HG03103 (cell line): Measurements from ENCODE around the gene ALG6.
"Not testable (repeated sequence)": the region's sequence is repeated elsewhere in the genome, so short reads cannot be mapped to it uniquely, and the experiment has no call there.

Experiments
- ATAC-seq: cut with Tn5 transposase; IDR thresholded peaks from one replicate; pipeline ENCODE4 v1.9.1; 2021; ENCODE audit warnings: low read depth; ENCODE audit not compliant: unreplicated experiment

ALG6 gene

DNA sequence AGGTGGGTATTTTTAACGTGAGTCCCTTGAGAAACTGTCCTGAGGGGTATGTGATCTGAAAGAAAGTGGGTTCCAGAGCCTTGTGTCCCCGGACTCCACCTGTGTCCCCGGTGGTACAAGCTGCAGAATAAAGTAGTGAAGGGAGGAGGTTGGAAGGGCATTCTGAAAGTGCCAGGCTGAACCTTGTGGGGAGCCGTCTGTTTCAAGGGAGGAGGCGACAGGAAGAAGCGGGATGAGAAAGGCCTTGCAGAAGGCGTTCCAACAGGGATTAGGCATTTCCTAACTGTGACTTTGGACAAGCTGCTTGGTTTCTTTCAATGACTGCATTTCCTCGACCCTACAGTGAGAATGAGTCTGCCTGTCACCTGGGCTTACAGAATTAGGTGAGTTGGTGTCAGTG is 39.3 kb upstream of the ALG6 start:
- ATAC-seq = no peak

DNA sequence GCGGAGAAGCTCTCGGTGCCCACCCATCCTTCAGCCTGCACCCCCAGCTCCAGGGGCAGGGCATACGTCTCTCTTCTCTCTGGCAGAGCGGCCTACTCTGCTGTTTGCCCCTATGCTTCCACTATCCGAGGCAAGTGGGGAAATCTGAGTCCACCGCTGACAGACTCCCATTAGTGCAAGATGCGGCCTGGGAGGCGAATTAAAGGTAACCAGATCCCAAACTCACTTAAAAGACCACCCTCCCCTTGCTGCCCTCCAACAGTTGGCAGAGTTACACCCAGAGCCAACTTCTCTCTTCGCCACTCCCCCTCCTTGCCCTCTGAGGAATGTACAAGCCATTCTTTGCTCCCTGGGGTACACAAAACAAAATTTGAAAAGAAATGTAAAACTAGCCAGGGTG is 38.6 kb upstream of the ALG6 start:
- ATAC-seq = no peak

- no peak for ATAC-seq
Observed at GRCh38 chr1:63329621-63330330, 37.7 kb upstream of the ALG6 start.

DNA sequence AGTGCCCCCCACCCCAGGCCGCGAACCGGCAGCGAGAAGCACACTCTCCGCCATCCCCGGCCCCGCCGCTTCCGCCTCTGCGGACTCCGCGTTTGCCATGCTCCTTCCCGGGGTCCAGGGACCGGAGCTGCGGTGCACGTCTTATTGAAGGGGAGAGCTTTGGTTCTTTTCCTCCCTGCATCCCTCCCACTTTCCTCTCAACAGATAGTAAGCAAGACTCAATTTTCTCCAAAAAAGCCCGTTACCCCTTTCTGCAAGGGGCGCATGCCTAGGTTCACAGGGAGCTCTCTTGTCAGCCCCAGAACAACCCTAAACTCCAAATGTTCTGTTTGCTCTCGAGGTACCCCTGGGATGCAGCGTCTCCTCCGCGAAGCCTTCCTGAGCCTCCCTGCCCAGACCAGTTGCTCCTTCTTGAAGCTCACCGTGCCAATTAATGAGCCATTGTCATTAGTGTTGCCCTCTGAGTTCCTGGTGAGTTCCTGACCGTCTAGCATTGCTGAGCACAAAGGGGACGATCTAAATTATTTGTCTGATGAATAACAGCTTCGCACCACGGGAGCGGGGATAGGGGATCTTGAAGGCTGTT is 37.0 kb upstream of the ALG6 start:
- no peak for ATAC-seq

GRCh38 chr1:63342402-63342801 is 25.0 kb upstream of the ALG6 start:
- ATAC-seq = no peak

- no peak for ATAC-seq
Observed at GRCh38 chr1:63343922-63344321, 23.5 kb upstream of the ALG6 start.

DNA sequence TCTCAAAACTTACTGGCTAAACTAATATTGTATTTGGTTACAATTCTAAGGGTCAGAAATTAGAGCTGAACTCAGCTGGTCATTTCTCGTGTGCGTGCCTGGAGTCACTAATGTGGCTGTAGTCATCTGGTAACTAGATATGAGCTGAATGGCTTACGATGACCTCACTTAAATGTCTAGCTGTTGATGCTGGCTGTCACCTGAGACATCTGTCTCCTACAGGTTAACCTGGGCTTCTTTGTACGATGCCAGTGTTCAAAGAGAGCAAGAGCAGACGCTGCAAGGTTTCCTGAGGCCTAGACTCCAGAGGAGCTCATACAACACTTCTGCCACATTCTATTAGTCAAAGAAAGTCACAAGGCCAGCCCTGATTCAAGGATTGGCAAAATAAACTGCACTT is 17.1 kb upstream of the ALG6 start:
- ATAC-seq = no peak

- no peak for ATAC-seq
Observed at GRCh38 chr1:63352736-63353135, 14.7 kb upstream of the ALG6 start.

DNA sequence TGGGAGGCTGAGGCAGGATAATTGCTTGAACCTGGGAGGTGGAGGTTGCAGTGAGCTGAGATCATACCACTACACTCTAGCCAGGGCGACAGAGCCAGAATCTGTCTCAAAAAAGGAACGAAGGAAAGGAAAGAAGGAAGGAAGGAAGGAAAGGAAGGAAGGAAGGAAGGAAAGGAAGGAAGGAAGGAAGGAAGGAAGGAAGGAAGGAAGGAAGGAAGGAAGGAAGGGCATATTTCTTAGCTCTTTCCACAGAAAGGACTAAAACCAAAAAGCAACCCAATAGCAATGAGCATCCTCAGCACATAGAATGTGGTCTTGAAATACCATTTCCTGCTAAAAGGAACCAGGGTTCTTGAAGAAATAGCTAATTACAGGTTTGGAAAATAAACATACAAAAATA is 11.2 kb upstream of the ALG6 start:
- ATAC-seq = not testable (repeated sequence)

- ATAC-seq = no peak
Observed at GRCh38 chr1:63359561-63359960, 7.9 kb upstream of the ALG6 start.

DNA sequence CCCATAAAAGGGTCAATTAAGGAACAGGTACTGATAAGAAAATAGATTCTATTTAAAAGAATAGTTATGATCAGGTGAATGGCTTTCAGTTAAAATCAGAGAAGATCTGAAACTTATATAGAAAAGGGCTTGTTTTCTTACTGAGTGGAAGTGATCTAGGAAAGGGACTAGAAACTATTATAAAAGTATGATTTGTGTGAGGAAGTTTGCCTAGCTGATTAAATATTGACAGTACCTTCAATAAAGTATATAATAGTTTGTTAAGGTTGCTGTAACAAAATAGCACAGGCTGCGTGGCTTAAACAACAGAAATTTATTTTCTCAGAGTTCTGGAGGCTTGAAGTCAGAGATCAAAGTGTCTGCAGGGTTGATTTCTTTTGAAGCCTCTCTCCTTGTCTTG is 5.4 kb upstream of the ALG6 start:
- no peak for ATAC-seq

- no peak for ATAC-seq
Observed at GRCh38 chr1:63362578-63362977, 4.8 kb upstream of the ALG6 start.

DNA sequence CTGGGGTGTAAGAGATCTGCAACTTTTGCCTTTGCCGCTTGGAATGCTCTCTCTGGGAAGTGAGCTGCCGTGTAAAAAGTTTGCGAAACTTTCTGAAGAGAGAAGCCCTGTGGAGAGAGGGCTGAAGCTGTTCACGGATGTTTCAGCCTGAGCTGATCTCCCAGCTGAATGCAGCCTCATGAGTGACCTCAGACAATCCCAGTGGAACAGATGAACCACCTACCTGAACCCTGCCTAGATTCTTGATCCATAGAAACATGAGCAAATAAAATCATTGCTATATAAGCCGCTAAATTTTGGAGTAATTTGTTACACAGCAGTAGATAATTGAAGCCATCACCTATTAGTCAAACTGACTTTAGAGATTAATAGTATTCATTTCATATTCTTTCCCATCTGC is 4.4 kb upstream of the ALG6 start:
- no peak for ATAC-seq

GRCh38 chr1:63366908-63367214 is 566 bp upstream of the ALG6 start:
- no peak for ATAC-seq

GRCh38 chr1:63368131-63368530 is 704 bp downstream of the ALG6 start:
- ATAC-seq = no peak

DNA sequence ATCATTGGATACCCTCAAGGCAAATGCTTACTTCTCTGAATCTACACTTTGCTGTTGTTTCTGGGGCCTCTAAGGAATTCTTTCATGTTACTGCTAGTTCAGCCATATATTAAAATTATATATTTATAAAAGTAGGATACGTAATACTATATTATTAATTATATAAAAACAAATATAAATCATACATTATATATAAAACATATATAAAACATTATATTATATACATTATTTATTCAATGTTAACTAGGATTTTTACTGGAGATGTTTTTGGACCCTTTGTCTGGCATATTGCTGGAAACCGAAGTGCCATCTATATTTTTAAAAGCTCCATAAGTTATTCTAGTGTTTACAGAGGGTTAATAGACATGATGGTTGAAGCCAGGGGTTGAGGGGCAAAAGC is 12.2 kb downstream of the ALG6 start:
- ATAC-seq = no peak

GRCh38 chr1:63381741-63382140 is 14.3 kb downstream of the ALG6 start:
- no peak for ATAC-seq

- no peak for ATAC-seq
Observed at GRCh38 chr1:63401945-63402344, 34.5 kb downstream of the ALG6 start.

- ATAC-seq = no peak
Observed at GRCh38 chr1:63403386-63403785, 36.0 kb downstream of the ALG6 start.

DNA sequence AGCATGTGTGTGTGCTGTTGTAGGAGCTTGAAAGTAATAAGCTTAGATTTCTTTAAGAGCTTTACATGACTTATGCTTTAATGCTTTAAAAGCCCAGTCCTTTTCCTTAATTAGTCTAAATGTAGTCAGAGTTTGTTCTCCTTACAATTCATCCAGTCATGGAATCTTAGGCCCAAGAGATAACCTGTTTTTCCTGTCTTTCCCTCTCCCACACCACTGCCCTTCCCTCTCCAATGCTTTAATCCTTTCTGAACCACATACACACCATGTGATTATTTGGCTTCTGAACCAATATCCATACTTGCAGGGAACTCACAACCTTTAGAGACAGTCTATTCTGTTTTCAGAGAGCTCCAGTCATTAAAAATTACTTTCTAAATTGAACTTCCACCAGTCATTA is 37.6 kb downstream of the ALG6 start:
- ATAC-seq = no peak

GRCh38 chr1:63405987-63406386 is 38.6 kb downstream of the ALG6 start:
- no peak for ATAC-seq

DNA sequence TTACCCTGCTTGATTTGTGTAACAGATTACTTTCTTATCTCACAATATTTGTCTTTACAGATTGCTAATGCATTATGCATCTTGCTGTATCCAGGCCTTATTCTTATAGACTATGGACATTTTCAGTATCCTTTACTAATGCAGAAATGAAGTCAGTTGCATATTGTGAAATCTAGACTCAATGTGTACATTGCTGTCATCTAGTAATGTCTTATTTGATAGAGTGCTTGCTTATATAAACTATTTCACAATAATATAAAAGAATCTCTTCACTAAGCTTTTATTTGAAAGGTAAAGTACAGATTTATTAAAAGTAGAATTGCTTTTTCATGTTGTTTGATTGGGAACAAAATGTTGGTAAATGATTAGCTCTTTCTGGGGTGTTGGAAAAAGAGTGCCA is 39.6 kb downstream of the ALG6 start:
- ATAC-seq = no peak

DNA sequence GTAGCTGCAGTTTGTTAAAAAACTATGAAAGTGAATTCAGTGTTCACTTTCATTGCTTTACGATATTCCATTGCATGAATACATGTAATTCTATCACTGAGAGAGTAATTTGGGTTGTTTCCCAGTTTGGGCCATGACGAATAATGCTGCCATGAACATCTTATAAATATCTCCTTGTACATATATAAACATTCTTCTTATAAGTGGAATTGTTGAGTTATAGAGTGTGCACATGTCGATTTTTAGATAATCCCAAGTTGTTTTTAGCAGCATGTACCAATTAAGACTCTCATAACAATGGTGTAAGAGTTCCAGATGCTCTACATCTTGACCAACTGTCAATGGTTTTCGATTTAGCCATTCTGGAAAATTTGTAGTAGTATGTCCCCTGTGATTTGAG is 40.9 kb downstream of the ALG6 start:
- ATAC-seq = no peak
